Measurements from ENCODE around the gene EIF4G3.

EIF4G3 gene

DNA sequence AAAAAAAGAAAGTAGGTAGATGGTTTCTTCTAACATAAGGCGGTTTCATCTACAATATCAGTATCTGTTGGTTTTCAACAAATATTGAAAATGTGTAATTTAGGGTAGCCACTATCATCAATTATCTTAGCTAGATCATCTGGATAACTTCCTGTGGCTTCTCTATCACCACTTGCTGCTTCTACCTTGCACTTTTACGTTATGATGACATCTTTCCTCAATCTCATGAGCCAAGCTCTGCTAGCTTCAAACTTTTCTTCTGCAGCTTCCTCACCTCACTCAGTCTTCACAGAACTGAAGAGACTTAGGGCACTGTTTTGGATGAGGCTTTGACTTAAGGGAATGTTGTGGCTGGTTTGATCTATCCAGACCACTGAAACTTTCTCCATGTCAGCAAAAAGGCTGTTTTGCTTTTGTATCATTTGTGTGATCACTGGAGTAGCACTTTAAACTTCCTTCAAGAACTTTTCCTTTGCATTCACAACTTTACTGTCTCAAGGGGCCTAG is 244.7 kb downstream of the EIF4G3 start:
- Histone ChIP-seq H3K4me2 (ENCODE audit: low read depth, low read length, poor library complexity, severe bottlenecking) (no peak overlapping the region), H2AFZ (ENCODE audit: low read depth, low read length, severe bottlenecking) (no peak overlapping the region), H3K27me3 (ENCODE audit: low read length) (no peaks in the 10 kb centered on the region), H3K9me3 (ENCODE audit: insufficient read depth, low read length) (no peaks in the 10 kb centered on the region), H3K79me2 (ENCODE audit: insufficient read depth, low read length) (no peaks in the 10 kb centered on the region), H4K20me1 (ENCODE audit: low read depth, low read length) (no peaks in the 10 kb centered on the region), H3K9ac (ENCODE audit: low read length) (no peak overlapping the region), H3K9me2 (replicated peaks; ENCODE audit: insufficient read depth, low read length) (no peaks in the 10 kb centered on the region), H3K36me3 (ENCODE audit: low read length) (no peaks in the 10 kb centered on the region), H3F3A (ENCODE audit: insufficient read depth) (no peaks in the 10 kb centered on the region), H3K4me3 (ENCODE audit: insufficient read depth, low read length, poor library complexity, severe bottlenecking) (no peak overlapping the region), H3K27ac (ENCODE audit: low read depth, low read length) (no peak overlapping the region)
- no peak for TF ChIP-seq EZH2phosphoT487 (conservative IDR thresholded peaks at IDR 0.05; ENCODE audit: low read length)
- TF ChIP-seq, protein P1, sequence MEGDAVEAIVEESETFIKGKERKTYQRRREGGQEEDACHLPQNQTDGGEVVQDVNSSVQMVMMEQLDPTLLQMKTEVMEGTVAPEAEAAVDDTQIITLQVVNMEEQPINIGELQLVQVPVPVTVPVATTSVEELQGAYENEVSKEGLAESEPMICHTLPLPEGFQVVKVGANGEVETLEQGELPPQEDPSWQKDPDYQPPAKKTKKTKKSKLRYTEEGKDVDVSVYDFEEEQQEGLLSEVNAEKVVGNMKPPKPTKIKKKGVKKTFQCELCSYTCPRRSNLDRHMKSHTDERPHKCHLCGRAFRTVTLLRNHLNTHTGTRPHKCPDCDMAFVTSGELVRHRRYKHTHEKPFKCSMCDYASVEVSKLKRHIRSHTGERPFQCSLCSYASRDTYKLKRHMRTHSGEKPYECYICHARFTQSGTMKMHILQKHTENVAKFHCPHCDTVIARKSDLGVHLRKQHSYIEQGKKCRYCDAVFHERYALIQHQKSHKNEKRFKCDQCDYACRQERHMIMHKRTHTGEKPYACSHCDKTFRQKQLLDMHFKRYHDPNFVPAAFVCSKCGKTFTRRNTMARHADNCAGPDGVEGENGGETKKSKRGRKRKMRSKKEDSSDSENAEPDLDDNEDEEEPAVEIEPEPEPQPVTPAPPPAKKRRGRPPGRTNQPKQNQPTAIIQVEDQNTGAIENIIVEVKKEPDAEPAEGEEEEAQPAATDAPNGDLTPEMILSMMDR (IDR thresholded peaks at IDR 0.05; ENCODE audit: insufficient read depth, low read length, poor library complexity, severe bottlenecking), result no peak

DNA sequence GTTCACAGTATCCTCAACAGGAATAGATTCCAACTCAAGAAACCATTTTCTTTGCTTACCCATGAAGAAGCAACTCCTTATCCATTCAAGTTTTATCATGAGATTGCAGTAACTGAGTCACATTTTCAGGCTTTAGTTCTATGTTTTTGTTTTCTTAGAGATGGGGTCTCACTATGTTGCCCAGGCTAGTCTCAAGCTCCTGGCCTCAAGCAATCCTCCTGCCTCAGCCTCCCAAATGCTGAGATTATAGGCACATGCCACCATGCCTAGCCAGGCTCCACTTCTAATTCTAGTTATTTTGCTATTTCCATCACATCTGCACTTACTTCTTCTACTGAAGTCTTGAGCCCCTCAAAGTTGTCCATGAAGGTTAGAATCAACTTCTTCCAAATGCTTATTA is 246.3 kb downstream of the EIF4G3 start:
- TF ChIP-seq, protein P1 (IDR thresholded peaks at IDR 0.05; ENCODE audit: insufficient read depth, low read length, poor library complexity, severe bottlenecking), result no peak
- no peak for TF ChIP-seq EZH2phosphoT487 (conservative IDR thresholded peaks at IDR 0.05; ENCODE audit: low read length)
- H4K20me1 ChIP-seq (ENCODE audit: low read depth, low read length), result no peaks in the 10 kb centered on the region
- no peaks in the 10 kb centered on the region for H3K79me2 ChIP-seq (ENCODE audit: insufficient read depth, low read length)
- H3K27ac ChIP-seq (ENCODE audit: low read depth, low read length), result no peak overlapping the region
- no peaks in the 10 kb centered on the region for H3K9me2 ChIP-seq (replicated peaks; ENCODE audit: insufficient read depth, low read length)
- no peak overlapping the region for H3K9ac ChIP-seq (ENCODE audit: low read length)
- no peak overlapping the region for H3K4me2 ChIP-seq (ENCODE audit: low read depth, low read length, poor library complexity, severe bottlenecking)
- no peak overlapping the region for H3K4me3 ChIP-seq (ENCODE audit: insufficient read depth, low read length, poor library complexity, severe bottlenecking)
- H3K27me3 ChIP-seq (ENCODE audit: low read length), result no peaks in the 10 kb centered on the region
- no peak overlapping the region for H2AFZ ChIP-seq (ENCODE audit: low read depth, low read length, severe bottlenecking)
- H3K9me3 ChIP-seq (ENCODE audit: insufficient read depth, low read length), result no peaks in the 10 kb centered on the region
- no peaks in the 10 kb centered on the region for H3F3A ChIP-seq (ENCODE audit: insufficient read depth)
- no peaks in the 10 kb centered on the region for H3K36me3 ChIP-seq (ENCODE audit: low read length)

DNA sequence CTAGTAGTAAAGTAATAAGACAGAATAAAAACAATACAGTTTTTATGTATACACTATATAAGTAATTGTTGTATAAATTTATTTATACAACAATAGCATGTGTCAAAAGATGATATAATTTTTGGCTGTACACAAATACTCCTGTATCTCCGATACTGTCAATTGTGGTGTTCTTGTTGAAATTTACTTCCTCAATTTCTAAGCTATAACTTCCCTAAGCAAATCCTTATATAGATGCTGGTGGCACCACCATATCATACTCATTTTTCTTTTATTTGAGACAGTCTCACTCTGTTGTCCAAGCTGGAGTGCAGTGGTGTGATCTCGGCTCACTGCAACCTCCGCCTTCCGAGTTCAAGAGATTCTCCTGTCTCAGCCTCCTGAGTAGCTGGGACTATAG is 248.6 kb downstream of the EIF4G3 start:
- H3K9ac ChIP-seq (ENCODE audit: low read length), result no peak overlapping the region
- H2AFZ ChIP-seq (ENCODE audit: low read depth, low read length, severe bottlenecking), result no peak overlapping the region
- H3K9me2 ChIP-seq (replicated peaks; ENCODE audit: insufficient read depth, low read length), result no peaks in the 10 kb centered on the region
- H3K36me3 ChIP-seq (ENCODE audit: low read length), result no peaks in the 10 kb centered on the region
- no peak overlapping the region for H3K4me3 ChIP-seq (ENCODE audit: insufficient read depth, low read length, poor library complexity, severe bottlenecking)
- no peaks in the 10 kb centered on the region for H3K9me3 ChIP-seq (ENCODE audit: insufficient read depth, low read length)
- no peaks in the 10 kb centered on the region for H3K79me2 ChIP-seq (ENCODE audit: insufficient read depth, low read length)
- no peak overlapping the region for H3K27ac ChIP-seq (ENCODE audit: low read depth, low read length)
- no peaks in the 10 kb centered on the region for H3F3A ChIP-seq (ENCODE audit: insufficient read depth)
- no peaks in the 10 kb centered on the region for H3K27me3 ChIP-seq (ENCODE audit: low read length)
- no peak for TF ChIP-seq EZH2phosphoT487 (conservative IDR thresholded peaks at IDR 0.05; ENCODE audit: low read length)
- TF ChIP-seq, protein P1 (IDR thresholded peaks at IDR 0.05; ENCODE audit: insufficient read depth, low read length, poor library complexity, severe bottlenecking), result no peak
- H3K4me2 ChIP-seq (ENCODE audit: low read depth, low read length, poor library complexity, severe bottlenecking), result no peak overlapping the region
- H4K20me1 ChIP-seq (ENCODE audit: low read depth, low read length), result no peaks in the 10 kb centered on the region
